ENCODE results near the gene FUT8.

DNA sequence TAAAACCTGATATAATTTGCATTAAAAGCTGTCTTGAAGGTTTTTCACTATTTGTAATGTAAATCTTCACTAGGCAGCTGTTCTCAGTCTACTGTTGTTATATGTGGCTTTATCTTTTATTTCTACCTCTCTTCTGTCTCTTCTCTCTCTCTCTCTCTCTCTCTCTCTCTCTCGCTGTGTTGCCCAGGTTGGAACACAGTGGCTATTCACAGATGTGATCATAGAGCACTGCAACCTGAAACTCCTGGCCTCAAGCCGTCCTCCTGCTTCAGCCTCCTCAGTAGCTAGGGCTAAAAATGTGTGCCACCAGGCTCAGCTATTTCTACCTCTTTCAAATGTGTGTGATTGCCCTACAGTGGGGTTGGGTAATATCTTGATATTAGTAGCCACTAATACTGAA, 21.1 kb downstream of the FUT8 start:
- TF ChIP-seq YY1 (IDR thresholded peaks at IDR 0.05; ENCODE audit: insufficient read depth, insufficient read length) (no peak), SUZ12 (IDR thresholded peaks at IDR 0.05; ENCODE audit: extremely low read depth, insufficient read depth, insufficient read length) (no peak), ZNF274 (IDR thresholded peaks at IDR 0.05; ENCODE audit: low read depth, low read length) (no peak)
